Measurements from ENCODE around the gene TMEM141. TPM values are rescaled to one million over a fixed set of nuclear protein-coding genes. Genes with fewer than 3 reads are reported as not detected.

The TMEM141 gene
- total and polyA plus RNA-seq, 10 of the 15 experiments (the other 5 are each of a cell fraction or from before 2014, with no cell fraction given) = 7.8 to 48.6 (median 34.4) TPM

DNA sequence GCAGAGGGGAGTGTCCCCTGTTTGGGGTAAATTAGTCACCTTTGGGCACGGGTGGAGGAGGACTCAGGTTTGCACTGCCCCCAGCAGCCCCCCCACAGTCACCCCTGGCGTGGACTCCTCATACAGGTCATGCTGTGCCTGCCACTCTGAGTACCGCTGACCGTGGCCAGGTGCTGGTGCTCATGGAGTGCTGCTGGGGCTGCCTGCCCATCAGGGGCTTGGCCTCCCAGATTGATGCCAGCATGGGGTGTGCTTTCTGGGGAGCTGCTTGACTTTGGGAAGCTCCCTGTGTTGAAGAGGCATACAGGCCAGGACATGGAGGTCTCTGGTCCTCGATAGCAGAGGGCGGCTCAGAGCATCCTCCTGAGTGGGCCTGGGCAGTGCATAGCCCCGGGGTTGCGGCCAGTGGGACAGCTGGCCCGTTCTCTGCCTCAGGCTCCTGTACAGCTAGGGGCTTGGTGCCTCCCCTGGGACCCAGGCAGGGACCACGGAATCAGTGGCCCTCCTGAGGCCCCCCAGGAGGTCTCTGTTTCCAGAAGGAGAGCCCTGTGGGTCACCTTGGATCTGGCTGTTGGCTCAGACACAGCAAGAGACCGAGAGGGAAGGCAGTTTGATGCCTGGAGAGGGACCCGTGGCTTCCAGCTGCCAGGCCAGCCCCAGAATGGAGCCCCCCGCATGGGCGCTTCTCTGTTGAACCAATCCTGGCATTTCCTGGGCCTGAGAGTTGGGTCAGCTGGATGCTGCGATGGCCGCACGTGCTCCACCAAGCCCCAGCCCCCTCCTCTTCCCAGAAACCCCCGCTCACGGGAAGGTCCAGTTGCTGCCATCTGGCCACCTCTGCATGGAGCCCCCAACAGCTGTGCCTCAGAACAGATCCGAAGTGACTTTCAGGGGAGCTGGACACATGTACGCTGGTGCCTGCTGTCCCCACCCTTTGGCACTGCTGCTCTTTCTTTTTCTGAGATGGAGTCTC is 45.1 kb downstream of the TMEM141 start:
- no peak for DNase-seq (ENCODE audit: low read depth, low spot score)
- no peak for ATAC-seq
- Histone ChIP-seq H3K27me3 (replicated peaks in 1 of 2; ENCODE audit: control insufficient read depth in 2 of 2, insufficient read depth in 2 of 2, low read length in 1 of 2) (no peaks in the 10 kb centered on the region), H3K9me3 (replicated peaks; ENCODE audit: control insufficient read depth, insufficient read depth, low read length) (no peaks in the 10 kb centered on the region), H2AFZ (ENCODE audit: control insufficient read depth, low read depth, low read length) (no peak overlapping the region), H3K4me2 (ENCODE audit: control insufficient read depth, insufficient read depth) (no peak overlapping the region), H4K20me1 (ENCODE audit: control insufficient read depth, insufficient read depth) (no peaks in the 10 kb centered on the region), H3K36me3 (ENCODE audit: control insufficient read depth in 2 of 2, insufficient read depth in 2 of 2, low read length in 1 of 2) (no peaks in the 10 kb centered on the region), H3K27ac (ENCODE audit: control insufficient read depth, insufficient read depth) (no peak overlapping the region), H3K9ac (ENCODE audit: control insufficient read depth, insufficient read depth, low read length) (no peak overlapping the region), H3K4me3 (no peak overlapping the region), H3K79me2 (ENCODE audit: control insufficient read depth, insufficient read depth, low read length) (no peaks in the 10 kb centered on the region), H3K4me1 (ENCODE audit: control insufficient read depth, insufficient read depth, low read length) (no peaks in the 10 kb centered on the region)
- ChIA-PET CTCF (no interaction called here), SMC1A (ENCODE audit: uncharacterized antibody, unreplicated experiment) (no interaction called here), RAD21 (ENCODE audit: unreplicated experiment) (no interaction called here), POLR2A (no interaction called here)
- intact Hi-C loops (cut with micrococcal nuclease; ENCODE audit: unreplicated experiment) = no loop called here
- BruUV-seq (replicated peaks) = no TSS peak
- no peak for FAIRE-seq
- WGBS (ENCODE audit: insufficient coverage, insufficient replicate concordance, low lambda C conversion rate, missing lambda C conversion rate) = 89% methylated on average over 21 of the region's 21 CpGs
- TF ChIP-seq GATAD2B (conservative IDR thresholded peaks at IDR 0.05; ENCODE audit: low read depth) = no peak
- 0 out of 2 replicates have a peak, but pooled peaks have one; percentile 10 for TF ChIP-seq POLR2A (IDR thresholded peaks at IDR 0.05; ENCODE audit: low read depth, low read length)
- in situ Hi-C loops (cut with MboI) = no loop called here

DNA sequence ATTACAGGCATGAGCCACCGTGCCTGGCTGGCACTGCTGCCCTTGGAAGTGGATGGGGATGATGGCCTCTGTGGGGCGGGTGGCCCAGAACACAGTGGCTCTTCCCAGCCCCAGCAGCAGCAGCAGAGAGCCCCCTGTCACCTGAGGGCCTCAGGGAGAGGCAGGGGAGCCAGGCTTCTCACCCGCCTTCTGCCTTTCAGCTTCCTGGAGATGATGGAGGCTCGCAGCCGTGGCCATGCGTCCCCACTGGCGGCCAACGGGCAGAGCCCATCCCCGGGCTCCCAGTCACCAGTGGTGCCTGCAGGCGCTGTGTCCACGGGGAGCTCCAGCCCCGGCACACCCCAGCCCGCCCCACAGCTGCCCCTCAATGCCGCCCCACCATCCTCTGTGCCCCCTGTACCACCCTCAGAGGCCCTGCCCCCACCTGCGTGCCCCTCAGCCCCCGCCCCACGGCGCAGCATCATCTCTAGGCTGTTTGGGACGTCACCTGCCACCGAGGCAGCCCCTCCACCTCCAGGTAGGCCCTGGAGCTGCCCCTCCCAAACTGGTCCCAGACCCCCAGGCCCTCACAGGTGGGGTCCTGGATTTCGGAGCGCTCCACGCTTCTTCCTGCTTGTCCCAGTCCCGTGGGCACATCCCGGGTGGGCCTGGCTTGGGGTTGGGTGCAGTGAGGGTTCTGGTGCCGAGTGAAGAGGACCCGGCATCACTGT is 46.2 kb downstream of the TMEM141 start:
- H4K20me1 ChIP-seq (ENCODE audit: control insufficient read depth, insufficient read depth) = no peaks in the 10 kb centered on the region
- no peak overlapping the region for H2AFZ ChIP-seq (ENCODE audit: control insufficient read depth, low read depth, low read length)
- no peak overlapping the region for H3K9ac ChIP-seq (ENCODE audit: control insufficient read depth, insufficient read depth, low read length)
- H3K4me3 ChIP-seq = no peak overlapping the region
- ChIA-PET RAD21 (ENCODE audit: unreplicated experiment) (no interaction called here), SMC1A (ENCODE audit: uncharacterized antibody, unreplicated experiment) (no interaction called here), POLR2A (no interaction called here), CTCF (no interaction called here)
- H3K4me2 ChIP-seq (ENCODE audit: control insufficient read depth, insufficient read depth) = no peak overlapping the region
- WGBS (ENCODE audit: insufficient coverage, insufficient replicate concordance, low lambda C conversion rate, missing lambda C conversion rate) = 97% methylated on average over 18 of the region's 27 CpGs
- no peaks in the 10 kb centered on the region for H3K9me3 ChIP-seq (replicated peaks; ENCODE audit: control insufficient read depth, insufficient read depth, low read length)
- no peaks in the 10 kb centered on the region for H3K79me2 ChIP-seq (ENCODE audit: control insufficient read depth, insufficient read depth, low read length)
- FAIRE-seq = no peak
- no peak for ATAC-seq
- no TSS peak for BruUV-seq (replicated peaks)
- no peak overlapping the region for H3K27ac ChIP-seq (ENCODE audit: control insufficient read depth, insufficient read depth)
- no peaks in the 10 kb centered on the region for H3K4me1 ChIP-seq (ENCODE audit: control insufficient read depth, insufficient read depth, low read length)
- no peaks in the 10 kb centered on the region for H3K36me3 ChIP-seq (ENCODE audit: control insufficient read depth in 2 of 2, insufficient read depth in 2 of 2, low read length in 1 of 2)
- DNase-seq (ENCODE audit: low read depth, low spot score) = no peak
- intact Hi-C loops (cut with micrococcal nuclease; ENCODE audit: unreplicated experiment) (no loop called here), in situ Hi-C loops (cut with MboI) (no loop called here)
- H3K27me3 ChIP-seq (replicated peaks in 1 of 2; ENCODE audit: control insufficient read depth in 2 of 2, insufficient read depth in 2 of 2, low read length in 1 of 2) = no peaks in the 10 kb centered on the region
- no peak for TF ChIP-seq TCF3 (IDR thresholded peaks at IDR 0.05; ENCODE audit: borderline replicate concordance, insufficient read depth, low read depth, low read length)
- TF ChIP-seq NFYA (IDR thresholded peaks at IDR 0.05; ENCODE audit: borderline replicate concordance, low read depth, low read length) = no peak
- no peak for TF ChIP-seq TAF1 (IDR thresholded peaks at IDR 0.05; ENCODE audit: borderline replicate concordance, low read depth, low read length)
- TF ChIP-seq RFX5 (IDR thresholded peaks at IDR 0.05; ENCODE audit: low read depth, low read length) = no peak
- TF ChIP-seq, protein P1, sequence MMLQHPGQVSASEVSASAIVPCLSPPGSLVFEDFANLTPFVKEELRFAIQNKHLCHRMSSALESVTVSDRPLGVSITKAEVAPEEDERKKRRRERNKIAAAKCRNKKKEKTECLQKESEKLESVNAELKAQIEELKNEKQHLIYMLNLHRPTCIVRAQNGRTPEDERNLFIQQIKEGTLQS (IDR thresholded peaks at IDR 0.05; ENCODE audit: borderline replicate concordance, extremely low read depth, low read depth, low read length) = no peak
- TF ChIP-seq RAD51 (IDR thresholded peaks at IDR 0.05) = no peak
- no peak for TF ChIP-seq MTA2 (IDR thresholded peaks at IDR 0.05; ENCODE audit: low read depth)
- no peak for TF ChIP-seq POLR2A (IDR thresholded peaks at IDR 0.05; ENCODE audit: low read depth, low read length)
- TF ChIP-seq, protein P2, sequence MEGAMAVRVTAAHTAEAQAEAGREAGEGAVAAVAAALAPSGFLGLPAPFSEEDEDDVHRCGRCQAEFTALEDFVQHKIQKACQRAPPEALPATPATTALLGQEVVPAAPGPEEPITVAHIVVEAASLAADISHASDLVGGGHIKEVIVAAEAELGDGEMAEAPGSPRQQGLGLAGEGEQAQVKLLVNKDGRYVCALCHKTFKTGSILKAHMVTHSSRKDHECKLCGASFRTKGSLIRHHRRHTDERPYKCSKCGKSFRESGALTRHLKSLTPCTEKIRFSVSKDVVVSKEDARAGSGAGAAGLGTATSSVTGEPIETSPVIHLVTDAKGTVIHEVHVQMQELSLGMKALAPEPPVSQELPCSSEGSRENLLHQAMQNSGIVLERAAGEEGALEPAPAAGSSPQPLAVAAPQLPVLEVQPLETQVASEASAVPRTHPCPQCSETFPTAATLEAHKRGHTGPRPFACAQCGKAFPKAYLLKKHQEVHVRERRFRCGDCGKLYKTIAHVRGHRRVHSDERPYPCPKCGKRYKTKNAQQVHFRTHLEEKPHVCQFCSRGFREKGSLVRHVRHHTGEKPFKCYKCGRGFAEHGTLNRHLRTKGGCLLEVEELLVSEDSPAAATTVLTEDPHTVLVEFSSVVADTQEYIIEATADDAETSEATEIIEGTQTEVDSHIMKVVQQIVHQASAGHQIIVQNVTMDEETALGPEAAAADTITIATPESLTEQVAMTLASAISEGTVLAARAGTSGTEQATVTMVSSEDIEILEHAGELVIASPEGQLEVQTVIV (IDR thresholded peaks at IDR 0.05; ENCODE audit: borderline replicate concordance, partially characterized antibody) = no peak
- TF ChIP-seq CREM (IDR thresholded peaks at IDR 0.05; ENCODE audit: low read depth) = no peak
- TF ChIP-seq ASH2L (IDR thresholded peaks at IDR 0.05; ENCODE audit: borderline replicate concordance, low read depth) = no peak
- TF ChIP-seq ZSCAN29 (IDR thresholded peaks at IDR 0.05) = no peak
